ENCODE data around the gene PDE9A. TPM values are rescaled to one million over a fixed set of nuclear protein-coding genes. Genes with fewer than 3 reads are reported as not detected.

Gene PDE9A
- total RNA-seq, 4 donors from 2014 or later, result 0.59 to 15.0 (median 6.9) TPM

- H3K27ac ChIP-seq, result no peak overlapping the region
- H3K36me3 ChIP-seq, result no peaks in the 10 kb centered on the region
- no peaks in the 10 kb centered on the region for H3K9me3 ChIP-seq
- intact Hi-C loops (cut with DNase I; ENCODE audit: low total_unique reads), result no loop called here
- TF ChIP-seq CTCF (IDR thresholded peaks at IDR 0.05), result no peak
- TF ChIP-seq POLR2A (IDR thresholded peaks at IDR 0.05), result no peak
- DNase-seq, result no peak
- no peaks in the 10 kb centered on the region for H3K4me1 ChIP-seq
- H3K27me3 ChIP-seq, result no peaks in the 10 kb centered on the region
- no peak overlapping the region for H3K4me3 ChIP-seq
Observed at GRCh38 chr21:42758721-42759593, 105.5 kb downstream of the PDE9A start.

- H3K4me3 ChIP-seq, result no peak overlapping the region
- H3K9me3 ChIP-seq, result no peaks in the 10 kb centered on the region
- no peak for TF ChIP-seq POLR2A (IDR thresholded peaks at IDR 0.05)
- no peak for TF ChIP-seq CTCF (IDR thresholded peaks at IDR 0.05)
- no peak for DNase-seq
- intact Hi-C loops (cut with DNase I; ENCODE audit: low total_unique reads), result no loop called here
- no peaks in the 10 kb centered on the region for H3K36me3 ChIP-seq
- H3K27me3 ChIP-seq, result no peaks in the 10 kb centered on the region
- no peaks in the 10 kb centered on the region for H3K4me1 ChIP-seq
- H3K27ac ChIP-seq, result no peak overlapping the region
Observed at GRCh38 chr21:42759594-42759927, 106.1 kb downstream of the PDE9A start.

GRCh38 chr21:42760361-42760950 is 107.0 kb downstream of the PDE9A start:
- intact Hi-C loops (cut with DNase I; ENCODE audit: low total_unique reads), result no loop called here

GRCh38 chr21:42760951-42761751 is 107.7 kb downstream of the PDE9A start:
- TF ChIP-seq POLR2A (IDR thresholded peaks at IDR 0.05) (no peak), CTCF (IDR thresholded peaks at IDR 0.05) (no peak)
- intact Hi-C loops (cut with DNase I; ENCODE audit: low total_unique reads), result no loop called here
- H3K4me1 ChIP-seq, result no peaks in the 10 kb centered on the region
- DNase-seq, result no peak
- no peaks in the 10 kb centered on the region for H3K36me3 ChIP-seq
- H3K4me3 ChIP-seq, result no peak overlapping the region
- H3K9me3 ChIP-seq, result no peaks in the 10 kb centered on the region
- H3K27me3 ChIP-seq, result no peaks in the 10 kb centered on the region
- no peak overlapping the region for H3K27ac ChIP-seq

More at GRCh38 chr21:42760361-42760950, 107.0 kb downstream of the PDE9A start:
- H3K4me1 ChIP-seq, result no peaks in the 10 kb centered on the region
- H3K4me3 ChIP-seq, result no peak overlapping the region
- H3K27ac ChIP-seq, result no peak overlapping the region
- TF ChIP-seq CTCF (IDR thresholded peaks at IDR 0.05), result no peak
- TF ChIP-seq POLR2A (IDR thresholded peaks at IDR 0.05), result no peak
- no peaks in the 10 kb centered on the region for H3K36me3 ChIP-seq
- no peaks in the 10 kb centered on the region for H3K27me3 ChIP-seq
- H3K9me3 ChIP-seq, result no peaks in the 10 kb centered on the region
- no peak for DNase-seq
